Ovary (tissue), 3 donors: ENCODE measurements around the gene LRP11.

Source experiments
- POLR2A ChIP-seq: fragments of 450-650 bp; IDR thresholded peaks from one replicate; pipeline ENCODE4 v1.6.1; 2017; ENCODE audit warnings: antibody characterized with exemption, mild to moderate bottlenecking, moderate library complexity
- TF ChIP-seq, protein P1 (sequence below), 3 donors: fragments of 450-650 bp in 2 of 3; fragments of 200-600 bp in 1 of 3; IDR thresholded peaks; one replicate each; pipeline versions ENCODE4 v1.5.1 to v1.8.0; 2016 to 2022; ENCODE audit warnings: antibody characterized with exemption in 3 of 3, mild to moderate bottlenecking in 1 of 3
- donor health status: DM: no; HTN: no; CAD: no.

DNA sequence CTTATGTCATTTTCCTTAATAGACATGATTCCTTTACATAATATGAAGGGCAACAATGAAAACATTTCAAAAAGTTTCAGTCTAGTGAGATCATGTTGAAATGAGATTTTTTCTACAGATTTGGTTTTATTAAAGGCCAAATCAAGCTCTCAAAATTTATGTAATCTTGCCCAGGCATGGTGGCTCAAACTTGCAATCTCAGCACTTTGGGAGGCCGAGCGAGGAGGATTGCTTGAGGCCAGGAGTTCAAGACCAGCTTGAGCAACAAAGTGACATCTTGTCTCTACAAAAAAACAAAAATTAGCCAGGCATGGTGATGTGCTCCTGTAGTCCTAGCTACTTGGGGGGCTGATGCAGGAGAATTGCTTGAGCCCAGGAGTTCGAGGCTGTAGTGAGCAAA is 50.8 kb downstream of the LRP11 start:
- TF ChIP-seq, protein P1, sequence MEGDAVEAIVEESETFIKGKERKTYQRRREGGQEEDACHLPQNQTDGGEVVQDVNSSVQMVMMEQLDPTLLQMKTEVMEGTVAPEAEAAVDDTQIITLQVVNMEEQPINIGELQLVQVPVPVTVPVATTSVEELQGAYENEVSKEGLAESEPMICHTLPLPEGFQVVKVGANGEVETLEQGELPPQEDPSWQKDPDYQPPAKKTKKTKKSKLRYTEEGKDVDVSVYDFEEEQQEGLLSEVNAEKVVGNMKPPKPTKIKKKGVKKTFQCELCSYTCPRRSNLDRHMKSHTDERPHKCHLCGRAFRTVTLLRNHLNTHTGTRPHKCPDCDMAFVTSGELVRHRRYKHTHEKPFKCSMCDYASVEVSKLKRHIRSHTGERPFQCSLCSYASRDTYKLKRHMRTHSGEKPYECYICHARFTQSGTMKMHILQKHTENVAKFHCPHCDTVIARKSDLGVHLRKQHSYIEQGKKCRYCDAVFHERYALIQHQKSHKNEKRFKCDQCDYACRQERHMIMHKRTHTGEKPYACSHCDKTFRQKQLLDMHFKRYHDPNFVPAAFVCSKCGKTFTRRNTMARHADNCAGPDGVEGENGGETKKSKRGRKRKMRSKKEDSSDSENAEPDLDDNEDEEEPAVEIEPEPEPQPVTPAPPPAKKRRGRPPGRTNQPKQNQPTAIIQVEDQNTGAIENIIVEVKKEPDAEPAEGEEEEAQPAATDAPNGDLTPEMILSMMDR (IDR thresholded peaks at IDR 0.05), result no peak
- no peak for TF ChIP-seq POLR2A
